Fibroblast of villous mesenchyme (primary cell): Measurements from ENCODE around the gene AUTS2. TPM values are rescaled to one million over a fixed set of nuclear protein-coding genes. Genes with fewer than 3 reads are reported as not detected.

Experiments used
- DNase-seq: peaks from one replicate; pipeline ENCODE4 v3.0.0-alpha.2; 2010; ENCODE audit warnings: low read depth
- H3K4me3 ChIP-seq: 2 replicates; pipeline ENCODE4 v1.5.1; 2011; ENCODE audit warnings: low read depth, mild to moderate bottlenecking, low read length
- CTCF ChIP-seq: IDR thresholded peaks from 2 replicates; pipeline ENCODE4 v1.5.1; 2012; ENCODE audit warnings: low read depth, mild to moderate bottlenecking, low read length; ENCODE audit not compliant: insufficient read depth
- total RNA-seq: library from RNA; depleted of rRNA; stranded (reverse); fragments of >200 nt; gene quantifications from 2 replicates; pipeline ENCODE4 v1.2.3, GENCODE V29; 2012

Gene AUTS2
- total RNA-seq, 1 donor: 3.9 TPM

- no peak for TF ChIP-seq CTCF
- DNase-seq: no peak
- H3K4me3 ChIP-seq: no peak overlapping the region
Measured at GRCh38 chr7:70346844-70347462, 748.7 kb downstream of the AUTS2 start.

GRCh38 chr7:70347463-70348254 is 749.4 kb downstream of the AUTS2 start:
- no peak overlapping the region for H3K4me3 ChIP-seq
- no peak for TF ChIP-seq CTCF
- DNase-seq: no peak

- TF ChIP-seq CTCF: no peak
- H3K4me3 ChIP-seq: no peak overlapping the region
- DNase-seq: no peak
Measured at GRCh38 chr7:70349031-70349430, 750.8 kb downstream of the AUTS2 start.

GRCh38 chr7:70349819-70350218 is 751.5 kb downstream of the AUTS2 start:
- H3K4me3 ChIP-seq: no peak overlapping the region
- TF ChIP-seq CTCF: no peak
- no peak for DNase-seq

- TF ChIP-seq CTCF: no peak
- DNase-seq: no peak
- no peak overlapping the region for H3K4me3 ChIP-seq
Measured at GRCh38 chr7:70352088-70352487, 753.8 kb downstream of the AUTS2 start.

GRCh38 chr7:70352906-70353305 is 754.6 kb downstream of the AUTS2 start:
- no peak for TF ChIP-seq CTCF
- H3K4me3 ChIP-seq: no peak overlapping the region
- no peak for DNase-seq
